NCI-H1417 (cell line): Measurements from ENCODE around the gene AIRE.

Experiments
- DNase-seq, 3 experiments: peaks; one replicate each; lab custom pipeline; 2025; lab: John Stamatoyannopoulos, UW

AIRE gene

DNA sequence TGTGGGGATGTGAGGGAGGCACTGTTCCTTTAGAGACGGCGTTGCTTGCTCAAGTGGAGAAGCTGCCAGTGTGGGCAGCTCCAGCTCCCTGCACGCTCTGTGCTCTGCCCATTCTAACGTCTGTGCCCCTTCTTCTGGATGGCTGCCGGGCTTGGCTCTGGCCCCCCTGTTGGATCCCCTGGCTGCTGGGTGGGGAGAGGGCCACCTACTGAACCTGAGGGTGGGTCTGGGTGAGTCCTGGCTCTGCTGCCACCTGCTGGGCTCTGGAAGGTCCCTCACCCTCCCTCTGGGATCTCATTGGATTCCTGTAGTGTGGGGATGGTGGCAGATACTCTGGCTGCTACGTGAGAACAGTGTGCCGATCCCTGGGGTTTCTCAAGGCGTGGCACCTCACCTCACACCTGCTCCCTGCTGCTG lies 19.2 kb downstream of the AIRE start:
- peak; percentile 30 to 57 (median 47) for DNase-seq

DNA sequence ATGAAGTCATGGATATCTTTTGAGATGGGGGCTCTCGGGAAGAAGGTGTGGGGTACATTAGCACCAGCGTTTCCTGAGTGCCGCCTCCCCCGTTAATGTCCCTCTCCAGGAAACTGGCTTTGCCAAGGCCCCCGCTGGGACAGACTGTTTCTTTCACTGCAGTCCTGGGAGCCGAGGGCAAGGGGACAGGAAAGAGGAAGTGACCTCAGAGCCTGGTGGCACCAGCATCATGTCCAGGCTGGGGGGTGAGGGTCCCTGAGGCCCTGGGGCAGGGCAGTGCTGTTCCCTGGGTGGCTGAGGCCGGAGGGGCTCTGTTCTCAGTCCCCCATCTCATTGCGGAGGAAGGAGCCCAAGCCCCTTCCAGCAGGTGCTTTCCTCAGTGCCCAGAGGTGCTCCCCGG lies 20.0 kb downstream of the AIRE start:
- DNase-seq, result no peak

GRCh38 chr21:44306936-44307704 lies 21.4 kb downstream of the AIRE start:
- no peak for DNase-seq

- DNase-seq, result no peak
Observed at GRCh38 chr21:44310628-44311507, 25.2 kb downstream of the AIRE start.

- no peak for DNase-seq
Observed at GRCh38 chr21:44312089-44312488, 26.4 kb downstream of the AIRE start.

GRCh38 chr21:44312716-44313115 lies 27.0 kb downstream of the AIRE start:
- no peak for DNase-seq

GRCh38 chr21:44313451-44313850 lies 27.8 kb downstream of the AIRE start:
- DNase-seq, result no peak

DNA sequence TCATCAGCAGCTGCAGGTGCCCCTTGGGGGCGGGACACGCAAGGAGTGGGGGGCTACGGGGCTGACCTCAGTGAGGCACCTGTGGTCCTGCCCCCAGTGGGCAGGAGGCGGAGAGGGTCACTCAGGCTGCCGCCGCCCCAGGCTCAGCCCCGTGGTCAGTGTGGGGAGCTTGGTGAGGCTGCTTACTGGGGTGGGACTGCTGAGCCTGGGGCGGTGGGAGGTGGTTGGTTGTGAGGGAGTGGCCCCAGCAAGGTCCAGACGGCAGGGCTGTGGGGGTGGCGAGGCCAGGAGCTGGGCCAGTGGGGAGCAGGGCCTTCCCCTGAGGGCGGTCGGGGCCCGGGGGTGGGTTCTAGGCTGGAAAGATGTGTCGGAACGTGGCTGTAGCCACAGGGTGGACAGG lies 28.5 kb downstream of the AIRE start:
- DNase-seq, result no peak

- no peak for DNase-seq
Observed at GRCh38 chr21:44314561-44314960, 28.9 kb downstream of the AIRE start.

DNA sequence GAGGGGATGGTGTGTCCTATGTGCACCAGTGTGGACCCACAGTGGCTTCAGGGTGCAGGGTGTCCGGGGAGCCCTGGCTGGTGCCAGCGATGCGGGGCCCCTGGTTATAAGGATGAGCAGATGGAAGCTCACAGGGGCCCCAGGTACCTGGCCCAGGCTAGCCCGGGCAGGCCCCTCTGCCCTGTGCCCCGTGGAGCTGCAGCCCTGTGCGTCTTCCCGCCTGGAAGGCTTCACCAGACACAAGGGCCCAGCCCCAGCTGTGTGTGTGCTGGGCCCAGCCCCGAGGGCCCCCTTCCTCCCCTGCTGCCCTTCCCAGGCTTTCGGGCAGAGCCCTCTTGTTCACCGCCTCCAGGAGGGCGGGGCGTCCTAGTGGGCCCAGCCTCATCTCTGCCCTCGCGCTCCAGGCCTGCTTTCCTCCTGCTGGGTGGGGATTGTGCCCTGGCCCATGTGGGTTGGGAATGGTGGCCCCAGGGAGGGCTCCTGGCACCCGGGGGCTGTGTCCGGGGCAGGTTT lies 30.1 kb downstream of the AIRE start:
- no peak for DNase-seq

- no peak for DNase-seq
Observed at GRCh38 chr21:44316277-44316900, 30.7 kb downstream of the AIRE start.

- no peak for DNase-seq
Observed at GRCh38 chr21:44317241-44317782, 31.6 kb downstream of the AIRE start.

DNA sequence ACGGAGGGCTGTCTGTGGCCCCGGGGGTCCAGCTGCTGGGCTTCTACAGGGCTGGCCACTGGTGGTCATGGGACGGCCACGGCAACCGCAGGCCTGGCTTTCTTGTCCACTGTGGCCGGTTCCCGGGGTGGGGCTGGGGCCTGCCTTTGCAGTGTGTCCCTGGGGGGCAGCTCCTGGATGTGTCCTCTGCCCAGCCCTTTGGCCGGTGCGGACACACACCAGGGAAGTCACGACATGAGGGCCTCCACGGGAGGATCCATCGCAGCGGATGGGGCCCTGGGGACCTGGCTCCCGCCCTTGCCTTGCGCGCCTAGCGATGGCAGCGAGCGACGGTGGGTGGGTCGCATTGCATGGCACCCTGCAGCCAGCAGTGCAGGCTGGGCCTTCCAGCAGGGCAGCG lies 32.2 kb downstream of the AIRE start:
- DNase-seq, result no peak

GRCh38 chr21:44318489-44319285 lies 33.0 kb downstream of the AIRE start:
- DNase-seq, result no peak

GRCh38 chr21:44319407-44320065 lies 33.9 kb downstream of the AIRE start:
- no peak for DNase-seq

- DNase-seq, result no peak
Observed at GRCh38 chr21:44320847-44321246, 35.2 kb downstream of the AIRE start.

GRCh38 chr21:44321846-44322450 lies 36.3 kb downstream of the AIRE start:
- DNase-seq, result no peak

GRCh38 chr21:44322621-44323325 lies 37.1 kb downstream of the AIRE start:
- no peak for DNase-seq

GRCh38 chr21:44323591-44323990 lies 37.9 kb downstream of the AIRE start:
- no peak for DNase-seq
